ENCODE data around the gene USP3. TPM values are rescaled to one million over a fixed set of nuclear protein-coding genes. Genes with fewer than 3 reads are reported as not detected.
A peak's percentile ranks its signal among the peaks of the same experiment; 100 is the strongest.
"Not testable (repeated sequence)": the region's sequence is repeated elsewhere in the genome, so short reads cannot be mapped to it uniquely, and the experiment has no call there.

The USP3 gene
- total and polyA plus RNA-seq, 10 donors, result 29.5 to 136 (median 95.0) TPM

DNA sequence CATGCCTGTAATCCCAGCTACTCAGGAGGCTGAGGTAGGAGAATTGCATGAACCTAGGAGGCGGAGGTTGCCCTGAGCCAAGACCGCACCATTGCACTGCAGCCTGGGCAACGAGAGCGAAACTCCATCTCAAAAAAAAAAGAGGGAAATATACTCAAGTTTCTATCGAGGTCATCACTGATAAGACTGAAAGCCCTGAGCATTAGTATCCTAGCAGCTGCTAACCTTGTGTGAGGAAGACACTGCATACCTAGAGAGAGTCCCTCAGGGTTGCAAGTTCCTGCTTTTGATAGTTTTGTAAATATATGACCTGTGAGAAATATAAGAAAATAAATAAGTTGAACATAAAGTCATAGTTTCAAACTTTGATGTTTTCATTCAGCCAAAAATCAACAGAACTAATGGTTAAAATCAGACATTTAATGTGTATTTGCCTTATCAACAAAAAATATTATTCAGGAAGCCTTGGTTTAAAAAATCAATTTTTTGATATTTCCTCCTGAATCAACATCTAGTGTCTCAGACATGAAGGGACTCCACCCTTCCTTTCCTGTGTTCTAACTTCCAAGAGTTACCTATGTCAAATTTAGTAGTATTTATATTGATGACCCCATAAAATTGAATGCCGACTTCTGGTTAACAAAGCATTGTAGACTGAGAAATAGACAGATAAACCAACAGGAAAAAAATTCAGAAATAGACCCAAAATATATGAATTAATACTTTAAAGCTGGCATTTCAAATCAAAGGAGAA is 19.8 kb upstream of the USP3 start:
- no peak for DNase-seq
- TF ChIP-seq, protein P1, sequence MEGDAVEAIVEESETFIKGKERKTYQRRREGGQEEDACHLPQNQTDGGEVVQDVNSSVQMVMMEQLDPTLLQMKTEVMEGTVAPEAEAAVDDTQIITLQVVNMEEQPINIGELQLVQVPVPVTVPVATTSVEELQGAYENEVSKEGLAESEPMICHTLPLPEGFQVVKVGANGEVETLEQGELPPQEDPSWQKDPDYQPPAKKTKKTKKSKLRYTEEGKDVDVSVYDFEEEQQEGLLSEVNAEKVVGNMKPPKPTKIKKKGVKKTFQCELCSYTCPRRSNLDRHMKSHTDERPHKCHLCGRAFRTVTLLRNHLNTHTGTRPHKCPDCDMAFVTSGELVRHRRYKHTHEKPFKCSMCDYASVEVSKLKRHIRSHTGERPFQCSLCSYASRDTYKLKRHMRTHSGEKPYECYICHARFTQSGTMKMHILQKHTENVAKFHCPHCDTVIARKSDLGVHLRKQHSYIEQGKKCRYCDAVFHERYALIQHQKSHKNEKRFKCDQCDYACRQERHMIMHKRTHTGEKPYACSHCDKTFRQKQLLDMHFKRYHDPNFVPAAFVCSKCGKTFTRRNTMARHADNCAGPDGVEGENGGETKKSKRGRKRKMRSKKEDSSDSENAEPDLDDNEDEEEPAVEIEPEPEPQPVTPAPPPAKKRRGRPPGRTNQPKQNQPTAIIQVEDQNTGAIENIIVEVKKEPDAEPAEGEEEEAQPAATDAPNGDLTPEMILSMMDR (IDR thresholded peaks at IDR 0.05 in 8 of 11, conservative IDR thresholded peaks at IDR 0.05 in 3 of 11), result no peak
- TF ChIP-seq POLR2A (IDR thresholded peaks at IDR 0.05), result no peak
- TF ChIP-seq POLR2AphosphoS5 (IDR thresholded peaks at IDR 0.05), result no peak
- Histone ChIP-seq H3K4me1 (peaks cover 26 to 100% (median 77%) of the 10 kb centered on the region in 6 donors), H3K9me3 (no peaks in the 10 kb centered on the region), H3K27ac (peak overlapping the region in 6 of 8 donors; percentile 54 to 100 (median 74)), H3K36me3 (no peaks in the 10 kb centered on the region), H3K4me3 (no peak overlapping the region), H3K27me3 (replicated peaks in 1 of 7) (no peaks in the 10 kb centered on the region)
- intact Hi-C loops (cut with DNase I; ENCODE audit: low total_unique reads), result no loop called here
- WGBS, 5 donors, result 49 to 75% (median 61%) methylated on average over 6 of the region's 6 CpGs

DNA sequence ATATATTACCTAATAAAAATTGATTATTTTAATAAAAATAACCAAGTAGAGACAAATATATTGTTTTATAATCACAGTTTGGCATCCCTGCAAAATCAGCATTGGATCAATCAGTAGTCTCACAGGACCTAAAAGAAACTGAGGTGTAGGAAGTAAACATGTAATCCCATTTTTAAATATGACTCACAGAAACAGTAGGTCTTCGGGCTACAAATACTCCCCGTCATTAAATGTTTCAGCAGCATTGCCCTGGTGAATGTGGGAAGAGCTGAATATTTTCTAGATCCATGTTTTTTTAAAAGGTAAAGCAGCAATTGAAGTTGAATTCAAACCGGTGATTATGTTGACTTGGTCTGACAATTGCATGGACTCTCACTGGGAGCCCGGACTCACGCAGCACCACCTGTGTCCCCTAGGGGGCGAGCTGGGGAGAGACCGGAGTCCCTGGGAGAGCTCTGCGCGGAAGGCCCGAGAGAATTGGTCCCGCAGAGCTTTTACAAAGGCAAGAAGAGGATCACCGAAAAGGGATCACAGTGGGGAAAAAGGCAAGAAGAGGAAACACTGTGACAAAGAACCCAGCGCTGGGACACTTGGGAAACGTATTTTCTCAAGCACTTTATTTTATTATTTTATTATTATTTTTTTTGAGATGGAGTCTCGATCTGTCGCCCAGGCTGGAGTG is 17.2 kb upstream of the USP3 start:
- intact Hi-C loops (cut with DNase I; ENCODE audit: low total_unique reads), result no loop called here
- 21 to 27% (median 22%) methylated on average over 16 of the region's 16 CpGs for WGBS, 5 donors
- H3K36me3 ChIP-seq, result no peaks in the 10 kb centered on the region
- peak overlapping the region in 7 of 8 donors; percentile 28 to 100 (median 46) for H3K27ac ChIP-seq
- TF ChIP-seq, protein P1 (IDR thresholded peaks at IDR 0.05 in 8 of 11, conservative IDR thresholded peaks at IDR 0.05 in 3 of 11), result peak; percentile 88 to 98 (median 95)
- TF ChIP-seq POLR2AphosphoS5 (IDR thresholded peaks at IDR 0.05), result peak; percentile 73 to 85 (median 77)
- no peak for TF ChIP-seq POLR2A (IDR thresholded peaks at IDR 0.05)
- H3K4me3 ChIP-seq, result peak overlapping the region in 1 of 8 donors; percentile 34
- no peaks in the 10 kb centered on the region for H3K27me3 ChIP-seq (replicated peaks in 1 of 7)
- peak; percentile 97 for DNase-seq
- H3K4me1 ChIP-seq, result peaks cover 27 to 100% (median 78%) of the 10 kb centered on the region in 6 donors
- H3K9me3 ChIP-seq, result no peaks in the 10 kb centered on the region

GRCh38 chr15:63487758-63488397 is 16.5 kb upstream of the USP3 start:
- peaks cover 27 to 100% (median 78%) of the 10 kb centered on the region in 6 donors for H3K4me1 ChIP-seq
- H3K4me3 ChIP-seq, result peak overlapping the region in 1 of 8 donors; percentile 34
- H3K36me3 ChIP-seq; H3K9me3 ChIP-seq; intact Hi-C loops (cut with DNase I; ENCODE audit: low total_unique reads); H3K27me3 ChIP-seq (replicated peaks in 1 of 7); DNase-seq: not testable (repeated sequence)
- WGBS, 5 donors, result 76 to 88% (median 82%) methylated on average over 10 of the region's 10 CpGs
- peak overlapping the region in 7 of 8 donors; percentile 28 to 100 (median 46) for H3K27ac ChIP-seq

- no peak for DNase-seq
- intact Hi-C loops (cut with DNase I; ENCODE audit: low total_unique reads), result no loop called here
- WGBS, 5 donors, result 83 to 93% (median 87%) methylated on average over 6 to 8 of the region's 8 CpGs
- TF ChIP-seq, protein P1 (IDR thresholded peaks at IDR 0.05 in 8 of 11, conservative IDR thresholded peaks at IDR 0.05 in 3 of 11), result no peak
- TF ChIP-seq POLR2A (IDR thresholded peaks at IDR 0.05) (no peak), POLR2AphosphoS5 (IDR thresholded peaks at IDR 0.05) (no peak)
- H3K27ac ChIP-seq, result peak overlapping the region in 5 of 8 donors; percentile 28 to 100 (median 79)
- H3K27me3 ChIP-seq (replicated peaks in 1 of 7), result no peaks in the 10 kb centered on the region
- H3K4me1 ChIP-seq, result peaks cover 25 to 100% (median 78%) of the 10 kb centered on the region in 6 donors
- no peaks in the 10 kb centered on the region for H3K9me3 ChIP-seq
- peaks cover 0 to 7% (median 0%) of the 10 kb centered on the region in 6 donors for H3K36me3 ChIP-seq
- H3K4me3 ChIP-seq, result no peak overlapping the region
Measured at GRCh38 chr15:63488398-63488960, 15.9 kb upstream of the USP3 start.
